ENCODE results near the gene EFHC2. TPM values are rescaled to one million over a fixed set of nuclear protein-coding genes. Genes with fewer than 3 reads are reported as not detected.

EFHC2 gene
- total RNA-seq, 1 experiment from 2014 or later: 1.1 TPM

DNA sequence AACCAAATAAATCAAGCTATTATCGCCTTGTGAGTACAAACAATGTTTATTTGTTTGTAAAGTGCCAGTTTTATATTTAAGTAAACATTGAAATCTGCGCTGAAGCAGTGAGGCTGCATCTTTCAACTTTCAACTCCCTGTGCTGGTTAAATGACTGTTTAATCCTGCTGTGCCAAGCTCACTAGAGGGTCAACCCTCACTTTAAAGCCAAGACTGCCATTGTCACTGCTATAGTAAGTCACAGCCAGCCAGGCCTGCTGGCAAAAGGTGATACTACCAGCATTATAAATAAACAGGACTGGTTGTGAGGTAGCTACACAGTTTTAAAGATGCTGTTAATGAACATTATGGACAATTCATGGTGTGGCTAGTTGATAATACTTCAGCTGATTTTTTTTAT is 34.6 kb downstream of the EFHC2 start:
- peaks cover 0 to 2% (median 0%) of the 10 kb centered on the region in 3 experiments; a peak in 3 of 7 replicates for H3K36me3 Mint-ChIP-seq (ENCODE audit: insufficient read depth in 1 of 3, low read depth in 3 of 3)
- H2BK12ac ChIP-seq (ENCODE audit: insufficient read length, low read depth, low read length): no peak overlapping the region

More for the DNA sequence above, 34.6 kb downstream of the EFHC2 start:
- DNase-seq: no peak
- no peak overlapping the region for H3K9ac ChIP-seq (ENCODE audit: extremely low read depth, insufficient read length, low read length)
- H4K8ac ChIP-seq (replicated peaks; ENCODE audit: insufficient read length, low read depth, low read length): no peak overlapping the region
- peaks cover 57 to 67% of the 10 kb centered on the region in 2 experiments for H3K9me3 Mint-ChIP-seq
- H3T11ph ChIP-seq (ENCODE audit: low read length): no peak overlapping the region
- no peak overlapping the region for H2BK15ac ChIP-seq (ENCODE audit: low read depth, low read length)
- no peaks in the 10 kb centered on the region for H3K27me3 ChIP-seq (ENCODE audit: insufficient read depth, low read length)
- H3K4ac ChIP-seq (ENCODE audit: low read depth, low read length): no peak overlapping the region
- H3K27ac ChIP-seq (ENCODE audit: insufficient read length, low read depth, low read length): no peak overlapping the region
- no peak overlapping the region for H2BK120ac ChIP-seq (ENCODE audit: low read depth, low read length, poor library complexity, severe bottlenecking)
- H4K91ac ChIP-seq (ENCODE audit: insufficient read length, low read depth, low read length): no peak overlapping the region
- TF ChIP-seq, protein P1, sequence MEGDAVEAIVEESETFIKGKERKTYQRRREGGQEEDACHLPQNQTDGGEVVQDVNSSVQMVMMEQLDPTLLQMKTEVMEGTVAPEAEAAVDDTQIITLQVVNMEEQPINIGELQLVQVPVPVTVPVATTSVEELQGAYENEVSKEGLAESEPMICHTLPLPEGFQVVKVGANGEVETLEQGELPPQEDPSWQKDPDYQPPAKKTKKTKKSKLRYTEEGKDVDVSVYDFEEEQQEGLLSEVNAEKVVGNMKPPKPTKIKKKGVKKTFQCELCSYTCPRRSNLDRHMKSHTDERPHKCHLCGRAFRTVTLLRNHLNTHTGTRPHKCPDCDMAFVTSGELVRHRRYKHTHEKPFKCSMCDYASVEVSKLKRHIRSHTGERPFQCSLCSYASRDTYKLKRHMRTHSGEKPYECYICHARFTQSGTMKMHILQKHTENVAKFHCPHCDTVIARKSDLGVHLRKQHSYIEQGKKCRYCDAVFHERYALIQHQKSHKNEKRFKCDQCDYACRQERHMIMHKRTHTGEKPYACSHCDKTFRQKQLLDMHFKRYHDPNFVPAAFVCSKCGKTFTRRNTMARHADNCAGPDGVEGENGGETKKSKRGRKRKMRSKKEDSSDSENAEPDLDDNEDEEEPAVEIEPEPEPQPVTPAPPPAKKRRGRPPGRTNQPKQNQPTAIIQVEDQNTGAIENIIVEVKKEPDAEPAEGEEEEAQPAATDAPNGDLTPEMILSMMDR (conservative IDR thresholded peaks at IDR 0.05): no peak
- no peaks in the 10 kb centered on the region for H3K23me2 ChIP-seq (ENCODE audit: insufficient read length, low read depth, low read length, poor library complexity, severe bottlenecking)
- H3K18ac ChIP-seq (ENCODE audit: insufficient read length, low read depth, low read length): no peak overlapping the region
- no peak overlapping the region for H3K56ac ChIP-seq (ENCODE audit: insufficient read length, low read depth, low read length)
- no CpG with 5 or more reads among the region's 2 CpGs for WGBS (ENCODE audit: extremely low coverage, insufficient read length, low lambda C conversion rate)
- no peaks in the 10 kb centered on the region for H4K20me1 ChIP-seq (ENCODE audit: control insufficient read depth, insufficient read depth, insufficient read length)
- no peak overlapping the region; a peak in 1 of 5 replicates for H3K4me3 Mint-ChIP-seq
- H2BK5ac ChIP-seq (ENCODE audit: insufficient read length, low read length): no peak overlapping the region
- no peaks in the 10 kb centered on the region for H3K27me3 Mint-ChIP-seq (ENCODE audit: low read depth)
- no peaks in the 10 kb centered on the region for H3K79me2 ChIP-seq (ENCODE audit: insufficient read depth, low read length)
- H3K4me2 ChIP-seq (ENCODE audit: insufficient read depth, insufficient read length, low read length): no peak overlapping the region
- no peak overlapping the region for H2BK20ac ChIP-seq (ENCODE audit: low read depth, low read length, poor library complexity, severe bottlenecking)
- H3K4me1 Mint-ChIP-seq: peaks cover 2 to 10% of the 10 kb centered on the region in 2 experiments; a peak in 3 of 4 replicates
- H3K4me1 ChIP-seq (ENCODE audit: insufficient read depth, low read length): no peaks in the 10 kb centered on the region; the same call in 1 of the 2 replicates
- H2AFZ ChIP-seq (ENCODE audit: low read length): no peak overlapping the region
- H3K79me1 ChIP-seq (ENCODE audit: insufficient read depth, low read depth, low read length, poor library complexity, severe bottlenecking): no peaks in the 10 kb centered on the region
- H3K9me3 ChIP-seq (ENCODE audit: control insufficient read depth, low read depth, low read length): peaks cover 29% of the 10 kb centered on the region
- H3K23ac ChIP-seq (ENCODE audit: insufficient read length, low read depth, low read length): no peak overlapping the region
- no peak overlapping the region for H4K5ac ChIP-seq (ENCODE audit: insufficient read length, low read depth, low read length)
- no peak overlapping the region for H3K27ac Mint-ChIP-seq
- H3K14ac ChIP-seq (ENCODE audit: insufficient read depth, low read length): no peak overlapping the region
- H2AK5ac ChIP-seq (ENCODE audit: insufficient read length, low read length): no peak overlapping the region
